ENCODE data around the gene DIABLO. TPM values are rescaled to one million over a fixed set of nuclear protein-coding genes. Genes with fewer than 3 reads are reported as not detected.
A peak's percentile ranks its signal among the peaks of the same experiment; 100 is the strongest.
"Not testable (repeated sequence)": the region's sequence is repeated elsewhere in the genome, so short reads cannot be mapped to it uniquely, and the experiment has no call there.

The DIABLO gene
- total RNA-seq, 8 experiments from 2014 or later = 53.4 to 115 (median 88.8) TPM

GRCh38 chr12:122194804-122195203 is 31.0 kb downstream of the DIABLO start:
- Histone ChIP-seq H3K27ac (no peak overlapping the region), H3K4me1 (replicated peaks in 1 of 2) (no peaks in the 10 kb centered on the region), H3K4me3 (no peak overlapping the region)
- in situ Hi-C loops (cut with MboI; ENCODE audit: low pct_unique_long_range_greater_than_20kb in 2 of 9, low sequenced_read_pairs in 9 of 9, unreplicated experiment in 9 of 9) = no loop called here
- no peak for ATAC-seq (replicated peaks in 6 of 8)
- 53 to 100% (median 72%) methylated on average over 1 of the region's 1 CpG; no CpG with 5 or more reads in 2 of the 10 experiments for WGBS, 10 experiments

- no peak overlapping the region for H3K27ac ChIP-seq
- H3K4me3 ChIP-seq = no peak overlapping the region
- in situ Hi-C loops (cut with MboI; ENCODE audit: low pct_unique_long_range_greater_than_20kb in 2 of 9, low sequenced_read_pairs in 9 of 9, unreplicated experiment in 9 of 9) = no loop called here
- no peak for ATAC-seq (replicated peaks in 6 of 8)
- WGBS, 10 experiments = 0 to 93% (median 76%) methylated on average over 2 to 10 of the region's 11 CpGs; no CpG with 5 or more reads in 2 of the 10 experiments
- H3K4me1 ChIP-seq (replicated peaks in 1 of 2) = no peaks in the 10 kb centered on the region
Observed at GRCh38 chr12:122192441-122192840, 33.4 kb downstream of the DIABLO start.

- Histone ChIP-seq H3K4me3 (no peak overlapping the region), H3K27ac (no peak overlapping the region), H3K4me1 (replicated peaks in 1 of 2) (no peaks in the 10 kb centered on the region)
- peak in 7 of 8 experiments; percentile 27 to 98 (median 66) for ATAC-seq (replicated peaks in 6 of 8)
- 18 to 100% (median 55%) methylated on average over 1 to 9 of the region's 18 CpGs; no CpG with 5 or more reads in 2 of the 10 experiments for WGBS, 10 experiments
- in situ Hi-C loops (cut with MboI; ENCODE audit: low pct_unique_long_range_greater_than_20kb in 2 of 9, low sequenced_read_pairs in 9 of 9, unreplicated experiment in 9 of 9) = no loop called here
Observed at GRCh38 chr12:122190842-122191668, 34.8 kb downstream of the DIABLO start.

GRCh38 chr12:122189626-122190475 is 36.0 kb downstream of the DIABLO start:
- Histone ChIP-seq H3K4me3 (no peak overlapping the region), H3K4me1 (replicated peaks in 1 of 2) (no peaks in the 10 kb centered on the region), H3K27ac (no peak overlapping the region)
- 0 to 100% (median 84%) methylated on average over 1 to 7 of the region's 34 CpGs; no CpG with 5 or more reads in 4 of the 10 experiments for WGBS, 10 experiments
- in situ Hi-C loops (cut with MboI; ENCODE audit: low pct_unique_long_range_greater_than_20kb in 2 of 9, low sequenced_read_pairs in 9 of 9, unreplicated experiment in 9 of 9) = no loop called here
- ATAC-seq (replicated peaks in 6 of 8) = no peak

GRCh38 chr12:122187466-122187865 is 38.4 kb downstream of the DIABLO start:
- in situ Hi-C loops (cut with MboI; ENCODE audit: low pct_unique_long_range_greater_than_20kb in 2 of 9, low sequenced_read_pairs in 9 of 9, unreplicated experiment in 9 of 9) = no loop called here
- 33 to 93% (median 72%) methylated on average over 1 to 12 of the region's 12 CpGs; no CpG with 5 or more reads in 4 of the 10 experiments for WGBS, 10 experiments
- peaks cover 0 to 3% of the 10 kb centered on the region in 2 donors for H3K4me1 ChIP-seq (replicated peaks in 1 of 2)

GRCh38 chr12:122185494-122186082 is 40.3 kb downstream of the DIABLO start:
- H3K4me3 ChIP-seq = no peak overlapping the region
- 50 to 100% (median 76%) methylated on average over 1 to 3 of the region's 10 CpGs; no CpG with 5 or more reads in 3 of the 10 experiments for WGBS, 10 experiments
- H3K27ac ChIP-seq = no peak overlapping the region
- ATAC-seq (replicated peaks in 6 of 8) = no peak
- peaks cover 0 to 3% of the 10 kb centered on the region in 2 donors for H3K4me1 ChIP-seq (replicated peaks in 1 of 2)
- in situ Hi-C loops (cut with MboI; ENCODE audit: low pct_unique_long_range_greater_than_20kb in 2 of 9, low sequenced_read_pairs in 9 of 9, unreplicated experiment in 9 of 9) = no loop called here

More at GRCh38 chr12:122187466-122187865, 38.4 kb downstream of the DIABLO start:
- H3K27ac ChIP-seq = no peak overlapping the region
- ATAC-seq (replicated peaks in 6 of 8) = no peak
- H3K4me3 ChIP-seq = no peak overlapping the region

GRCh38 chr12:122185079-122185478 is 40.8 kb downstream of the DIABLO start:
- in situ Hi-C loops (cut with MboI; ENCODE audit: low pct_unique_long_range_greater_than_20kb in 2 of 9, low sequenced_read_pairs in 9 of 9, unreplicated experiment in 9 of 9) = no loop called here
- no peak overlapping the region for H3K27ac ChIP-seq
- 34 to 100% (median 80%) methylated on average over 1 to 6 of the region's 7 CpGs; no CpG with 5 or more reads in 2 of the 10 experiments for WGBS, 10 experiments
- H3K4me3 ChIP-seq = no peak overlapping the region
- peaks cover 0 to 3% of the 10 kb centered on the region in 2 donors for H3K4me1 ChIP-seq (replicated peaks in 1 of 2)
- ATAC-seq (replicated peaks in 6 of 8) = no peak

GRCh38 chr12:122184517-122184916 is 41.3 kb downstream of the DIABLO start:
- no peak overlapping the region for H3K4me3 ChIP-seq
- peaks cover 0 to 3% of the 10 kb centered on the region in 2 donors for H3K4me1 ChIP-seq (replicated peaks in 1 of 2)
- in situ Hi-C loops (cut with MboI; ENCODE audit: low pct_unique_long_range_greater_than_20kb in 2 of 9, low sequenced_read_pairs in 9 of 9, unreplicated experiment in 9 of 9) = no loop called here
- no peak overlapping the region for H3K27ac ChIP-seq
- no peak for ATAC-seq (replicated peaks in 6 of 8)
- WGBS, 10 experiments = 79 to 100% (median 90%) methylated on average over 1 to 7 of the region's 18 CpGs; no CpG with 5 or more reads in 1 of the 10 experiments

- ATAC-seq (replicated peaks in 6 of 8) = peak in 2 of 8 experiments; percentile 4 to 13
- peaks cover 0 to 3% of the 10 kb centered on the region in 2 donors for H3K4me1 ChIP-seq (replicated peaks in 1 of 2)
- in situ Hi-C loops (cut with MboI; ENCODE audit: low pct_unique_long_range_greater_than_20kb in 2 of 9, low sequenced_read_pairs in 9 of 9, unreplicated experiment in 9 of 9) = no loop called here
- no peak overlapping the region for H3K27ac ChIP-seq
- H3K4me3 ChIP-seq = peak overlapping the region in 4 of 5 donors; percentile 30 to 43 (median 37)
- WGBS, 10 experiments = 40 to 100% (median 68%) methylated on average over 1 to 8 of the region's 10 CpGs; no CpG with 5 or more reads in 4 of the 10 experiments
Observed at GRCh38 chr12:122183588-122183940, 42.3 kb downstream of the DIABLO start.

GRCh38 chr12:122182887-122183587 is 42.8 kb downstream of the DIABLO start, which contains the start of gene LRRC43:
Gene LRRC43, plus strand, starts transcription at chr12:122183123. Its CDS starts 22 bp downstream, at chr12:122183145.
- peak within 1 kb of the TSS; percentile 27 to 43 (median 36) for H3K4me3 ChIP-seq
- in situ Hi-C loops (cut with MboI; ENCODE audit: low pct_unique_long_range_greater_than_20kb in 2 of 9, low sequenced_read_pairs in 9 of 9, unreplicated experiment in 9 of 9) = no loop called here
- WGBS, 10 experiments = 0 to 40% (median 20%) methylated on average over 1 to 13 of the region's 63 CpGs; no CpG with 5 or more reads in 5 of the 10 experiments
- H3K27ac ChIP-seq = no peak within 1 kb of the TSS
- H3K4me1 ChIP-seq (replicated peaks in 1 of 2) = peaks cover 0 to 3% of the 10 kb centered on the region in 2 donors
- peak; percentile 89 to 97 (median 95) for ATAC-seq (replicated peaks in 6 of 8)

GRCh38 chr12:122176473-122176872 is 49.4 kb downstream of the DIABLO start:
- H3K4me3 ChIP-seq; ATAC-seq (replicated peaks in 6 of 8); H3K4me1 ChIP-seq (replicated peaks in 1 of 2); H3K27ac ChIP-seq; in situ Hi-C loops (cut with MboI; ENCODE audit: low pct_unique_long_range_greater_than_20kb in 2 of 9, low sequenced_read_pairs in 9 of 9, unreplicated experiment in 9 of 9): not testable (repeated sequence)
- 20 to 100% (median 87%) methylated on average over 1 to 4 of the region's 4 CpGs for WGBS, 10 experiments
